H9 (cell line): ENCODE measurements around the gene FHIT. TPM values are rescaled to one million over a fixed set of nuclear protein-coding genes. Genes with fewer than 3 reads are reported as not detected.

Experiments used
- DNase-seq: peaks from one replicate; pipeline ENCODE4 v3.0.0-alpha.2; 2017
- H2AFZ ChIP-seq: one replicate; pipeline ENCODE4 v1.6.1; 2013; ENCODE audit warnings: mild to moderate bottlenecking, low read length, control low read depth, moderate library complexity
- H2AK5ac ChIP-seq: 2 replicates; pipeline ENCODE4 v1.6.1; 2013; ENCODE audit warnings: low read length, control low read depth, mixed read lengths; ENCODE audit not compliant: insufficient read length
- H2BK120ac ChIP-seq: one replicate; pipeline ENCODE4 v1.6.1; 2013; ENCODE audit warnings: low read depth, mild to moderate bottlenecking, low read length, control low read depth, inconsistent platforms; ENCODE audit not compliant: poor library complexity, severe bottlenecking
- H2BK12ac ChIP-seq: 2 replicates; pipeline ENCODE4 v1.6.1; 2013; ENCODE audit warnings: low read length, control low read depth, mixed read lengths, low read depth; ENCODE audit not compliant: insufficient read length
- H2BK15ac ChIP-seq: 2 replicates; pipeline ENCODE4 v1.6.1; 2013; ENCODE audit warnings: low read depth, low read length, control low read depth
- H2BK20ac ChIP-seq: one replicate; pipeline ENCODE4 v1.6.1; 2013; ENCODE audit warnings: low read depth, mild to moderate bottlenecking, low read length, control low read depth, inconsistent platforms; ENCODE audit not compliant: poor library complexity, severe bottlenecking
- H2BK5ac ChIP-seq: 2 replicates; pipeline ENCODE4 v1.6.1; 2013; ENCODE audit warnings: low read length, control low read depth, mixed read lengths; ENCODE audit not compliant: insufficient read length
- H3K14ac ChIP-seq: 2 replicates; pipeline ENCODE4 v1.6.1; 2013; ENCODE audit warnings: low read length, control low read depth; ENCODE audit not compliant: insufficient read depth
- H3K18ac ChIP-seq: 2 replicates; pipeline ENCODE4 v1.6.1; 2013; ENCODE audit warnings: low read depth, mild to moderate bottlenecking, mixed read lengths, low read length, control low read depth; ENCODE audit not compliant: insufficient read length
- H3K23ac ChIP-seq: 2 replicates; pipeline ENCODE4 v1.6.1; 2013; ENCODE audit warnings: low read length, control low read depth, mixed read lengths, low read depth; ENCODE audit not compliant: insufficient read length
- H3K23me2 ChIP-seq: 2 replicates; pipeline ENCODE4 v1.6.1; 2013; ENCODE audit warnings: low read depth, mild to moderate bottlenecking, mixed read lengths, low read length, control low read depth; ENCODE audit not compliant: insufficient read length, poor library complexity, severe bottlenecking
- H3K27ac ChIP-seq: 2 replicates; pipeline ENCODE4 v1.5.1; 2013; ENCODE audit warnings: low read length, control low read depth, mixed read lengths, low read depth; ENCODE audit not compliant: insufficient read length
- H3K27me3 ChIP-seq: 2 replicates; pipeline ENCODE4 v1.6.1; 2013; ENCODE audit warnings: low read length, control low read depth, inconsistent platforms; ENCODE audit not compliant: insufficient read depth
- H3K4ac ChIP-seq: 2 replicates; pipeline ENCODE4 v1.6.1; 2013; ENCODE audit warnings: low read depth, mild to moderate bottlenecking, control low read depth, inconsistent platforms, low read length, moderate library complexity
- H3K4me1 ChIP-seq: 2 replicates; pipeline ENCODE4 v1.6.1; 2013; ENCODE audit warnings: low read length, control low read depth, inconsistent platforms; ENCODE audit not compliant: insufficient read depth
- H3K4me2 ChIP-seq: 2 replicates; pipeline ENCODE4 v1.6.1; 2013; ENCODE audit warnings: low read length, control low read depth, mixed read lengths; ENCODE audit not compliant: insufficient read length, insufficient read depth
- H3K56ac ChIP-seq: 2 replicates; pipeline ENCODE4 v1.6.1; 2013; ENCODE audit warnings: low read depth, mild to moderate bottlenecking, mixed read lengths, low read length, control low read depth; ENCODE audit not compliant: insufficient read length
- H3K79me1 ChIP-seq: 2 replicates; pipeline ENCODE4 v1.6.1; 2013; ENCODE audit warnings: low read depth, mild to moderate bottlenecking, moderate library complexity, low read length, control low read depth, inconsistent platforms; ENCODE audit not compliant: insufficient read depth, poor library complexity, severe bottlenecking
- H3K79me2 ChIP-seq: 2 replicates; pipeline ENCODE4 v1.6.1; 2013; ENCODE audit warnings: low read length, control low read depth, inconsistent platforms; ENCODE audit not compliant: insufficient read depth
- H3K9ac ChIP-seq: 2 replicates; pipeline ENCODE4 v1.6.1; 2013; ENCODE audit warnings: low read length, control low read depth, mixed read lengths; ENCODE audit not compliant: insufficient read length; ENCODE audit errors: extremely low read depth
- H3K9me3 ChIP-seq: one replicate; pipeline ENCODE4 v1.6.1; 2013; ENCODE audit warnings: low read depth, low read length, inconsistent platforms; ENCODE audit not compliant: control insufficient read depth
- H3T11ph ChIP-seq: one replicate; pipeline ENCODE4 v1.6.1; 2013; ENCODE audit warnings: mild to moderate bottlenecking, low read length, control low read depth, inconsistent platforms
- H4K20me1 ChIP-seq: one replicate; pipeline ENCODE4 v1.6.1; 2013; ENCODE audit not compliant: control insufficient read depth, insufficient read length, insufficient read depth
- H4K5ac ChIP-seq: 2 replicates; pipeline ENCODE4 v1.6.1; 2013; ENCODE audit warnings: low read depth, mild to moderate bottlenecking, mixed read lengths, low read length, control low read depth; ENCODE audit not compliant: insufficient read length
- H4K8ac ChIP-seq: replicated peaks from 2 replicates; pipeline ENCODE4 v1.6.1; 2013; ENCODE audit warnings: low read length, control low read depth, mixed read lengths, low read depth; ENCODE audit not compliant: insufficient read length
- H4K91ac ChIP-seq: 2 replicates; pipeline ENCODE4 v1.6.1; 2013; ENCODE audit warnings: low read depth, mild to moderate bottlenecking, moderate library complexity, mixed read lengths, low read length, control low read depth; ENCODE audit not compliant: insufficient read length
- H3K27ac Mint-ChIP-seq, 3 experiments: 2 replicates in 2 of 3; 3 replicates in 1 of 3; pipeline ENCODE4 v1.8.0; 2020 to 2021; ENCODE audit warnings: mixed read lengths in 3 of 3, mild to moderate bottlenecking in 1 of 3, moderate library complexity in 1 of 3
- H3K27me3 Mint-ChIP-seq: 2 replicates; pipeline ENCODE4 v1.8.0; 2021; ENCODE audit warnings: low read depth, mild to moderate bottlenecking, moderate library complexity, mixed read lengths
- H3K36me3 Mint-ChIP-seq, 3 experiments: 2 replicates in 2 of 3; 3 replicates in 1 of 3; pipeline ENCODE4 v1.8.0; 2020 to 2021; ENCODE audit warnings: low read depth in 3 of 3, mixed read lengths in 3 of 3; ENCODE audit not compliant: insufficient read depth in 1 of 3
- H3K4me1 Mint-ChIP-seq, 2 experiments: 2 replicates each; pipeline ENCODE4 v1.8.0; 2020; ENCODE audit warnings: mixed read lengths in 2 of 2
- H3K4me3 Mint-ChIP-seq, 2 experiments: 2 replicates in 1 of 2; 3 replicates in 1 of 2; pipeline ENCODE4 v1.8.0; 2020 to 2021; ENCODE audit warnings: mild to moderate bottlenecking in 2 of 2, mixed read lengths in 2 of 2, moderate library complexity in 1 of 2
- H3K9me3 Mint-ChIP-seq, 2 experiments: 2 replicates in 1 of 2; 3 replicates in 1 of 2; pipeline ENCODE4 v1.8.0; 2020; ENCODE audit warnings: mild to moderate bottlenecking in 2 of 2, mixed read lengths in 2 of 2, moderate library complexity in 1 of 2
- WGBS: extraction: QIAGEN DNeasy Blood & Tissue Kit; methylation state at CpG from one replicate; pipeline ENCODE4 v1.1.7; 2013; ENCODE audit warnings: missing lambda C conversion rate, low lambda C conversion rate, mixed read lengths; ENCODE audit not compliant: insufficient read length; ENCODE audit errors: extremely low coverage; 5-methylcytosine and 5-hydroxymethylcytosine counted together
- total RNA-seq: library from RNA; stranded (reverse); gene quantifications from 2 replicates; pipeline ENCODE4 v1.2.1, GENCODE V29; 2021
- TF ChIP-seq, protein P1 (sequence below): fragments of 200-600 bp; sonication (generic); conservative IDR thresholded peaks from 3 replicates; pipeline ENCODE4 v1.8.0; 2021; ENCODE audit warnings: antibody characterized with exemption, mild to moderate bottlenecking

The FHIT gene
- total RNA-seq, 1 experiment from 2014 or later: 3.0 TPM

DNA sequence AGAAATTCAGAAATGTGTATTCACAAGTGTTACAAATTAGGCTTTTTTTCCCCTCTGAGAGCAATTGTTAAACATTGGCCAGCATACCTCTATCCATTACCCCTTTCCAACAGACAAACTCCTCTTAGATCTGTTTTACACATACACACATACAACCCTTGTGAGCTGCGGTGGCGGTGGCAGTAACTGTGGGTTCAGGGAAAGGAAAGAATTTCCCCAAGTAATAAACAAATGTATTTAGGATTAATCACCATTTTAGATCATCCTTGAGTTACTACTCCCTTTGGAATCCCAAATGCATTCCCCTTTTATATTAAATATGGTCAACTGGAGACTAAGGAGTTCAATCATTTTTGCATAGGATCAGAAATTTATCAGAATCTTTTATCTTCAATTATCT is 667.0 kb downstream of the FHIT start:
- Histone ChIP-seq H2BK120ac (no peak overlapping the region), H3K9ac (no peak overlapping the region), H2BK5ac (no peak overlapping the region), H3K56ac (no peak overlapping the region), H3K9me3 (no peaks in the 10 kb centered on the region), H3K27ac (no peak overlapping the region), H3T11ph (no peak overlapping the region), H2BK20ac (no peak overlapping the region), H2AK5ac (no peak overlapping the region), H3K27me3 (no peaks in the 10 kb centered on the region), H4K8ac (no peak overlapping the region), H3K79me1 (no peaks in the 10 kb centered on the region), H3K4ac (no peak overlapping the region), H4K91ac (no peak overlapping the region), H3K18ac (no peak overlapping the region), H2BK12ac (no peak overlapping the region), H4K5ac (no peak overlapping the region), H2BK15ac (no peak overlapping the region), H3K4me1 (peaks cover 7% of the 10 kb centered on the region; the same call in 1 of the 2 replicates), H2AFZ (no peak overlapping the region), H3K14ac (no peak overlapping the region), H3K23me2 (no peaks in the 10 kb centered on the region), H3K23ac (no peak overlapping the region), H3K4me2 (no peak overlapping the region), H3K79me2 (no peaks in the 10 kb centered on the region), H4K20me1 (no peaks in the 10 kb centered on the region)
- no peak overlapping the region for H3K4me3 Mint-ChIP-seq
- H3K9me3 Mint-ChIP-seq: 0 out of 5 replicates have a peak, but pooled peaks cover 0 to 4% of the 10 kb centered on the region in 2 experiments
- H3K27ac Mint-ChIP-seq: no peak overlapping the region
- WGBS: no CpG with 5 or more reads among the region's 2 CpGs
- DNase-seq: no peak
- TF ChIP-seq, protein P1, sequence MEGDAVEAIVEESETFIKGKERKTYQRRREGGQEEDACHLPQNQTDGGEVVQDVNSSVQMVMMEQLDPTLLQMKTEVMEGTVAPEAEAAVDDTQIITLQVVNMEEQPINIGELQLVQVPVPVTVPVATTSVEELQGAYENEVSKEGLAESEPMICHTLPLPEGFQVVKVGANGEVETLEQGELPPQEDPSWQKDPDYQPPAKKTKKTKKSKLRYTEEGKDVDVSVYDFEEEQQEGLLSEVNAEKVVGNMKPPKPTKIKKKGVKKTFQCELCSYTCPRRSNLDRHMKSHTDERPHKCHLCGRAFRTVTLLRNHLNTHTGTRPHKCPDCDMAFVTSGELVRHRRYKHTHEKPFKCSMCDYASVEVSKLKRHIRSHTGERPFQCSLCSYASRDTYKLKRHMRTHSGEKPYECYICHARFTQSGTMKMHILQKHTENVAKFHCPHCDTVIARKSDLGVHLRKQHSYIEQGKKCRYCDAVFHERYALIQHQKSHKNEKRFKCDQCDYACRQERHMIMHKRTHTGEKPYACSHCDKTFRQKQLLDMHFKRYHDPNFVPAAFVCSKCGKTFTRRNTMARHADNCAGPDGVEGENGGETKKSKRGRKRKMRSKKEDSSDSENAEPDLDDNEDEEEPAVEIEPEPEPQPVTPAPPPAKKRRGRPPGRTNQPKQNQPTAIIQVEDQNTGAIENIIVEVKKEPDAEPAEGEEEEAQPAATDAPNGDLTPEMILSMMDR: no peak
- peaks cover 0 to 10% (median 0%) of the 10 kb centered on the region in 3 experiments; a peak in 2 of 7 replicates for H3K36me3 Mint-ChIP-seq
- H3K4me1 Mint-ChIP-seq: peaks cover 29 to 35% of the 10 kb centered on the region in 2 experiments
- H3K27me3 Mint-ChIP-seq: no peaks in the 10 kb centered on the region
